Left lung (tissue), 10 donors: ENCODE measurements around the gene WHRN. TPM values are rescaled to one million over a fixed set of nuclear protein-coding genes. Genes with fewer than 3 reads are reported as not detected.

Source experiments
- ATAC-seq: fragments of 200-7000 bp; cut with Tn5 transposase; one replicate; pipeline ENCODE4 v1.9.1; 2020; ENCODE audit warnings: moderate library complexity
- DNase-seq, 4 donors: peaks; one replicate each; pipeline ENCODE4 v3.0.0-alpha.2; 2013 to 2020
- H3K27ac ChIP-seq, 2 donors: fragments of 200-600 bp; sonication (generic) in 1 of 2; one replicate each; pipeline versions ENCODE4 v1.5.0 to v1.8.0; 2020 to 2021
- H3K27me3 ChIP-seq, 2 donors: fragments of 200-600 bp; sonication (generic) in 1 of 2; one replicate each; pipeline versions ENCODE4 v1.5.0 to v1.8.0; 2020 to 2021
- H3K36me3 ChIP-seq, 2 donors: fragments of 200-600 bp; sonication (generic) in 1 of 2; one replicate each; pipeline versions ENCODE4 v1.5.0 to v1.8.0; 2020 to 2021
- H3K4me1 ChIP-seq, 2 donors: fragments of 200-600 bp; one replicate each; pipeline ENCODE4 v1.8.0; 2021
- H3K4me3 ChIP-seq, 2 donors: fragments of 200-600 bp; sonication (generic) in 1 of 2; one replicate each; pipeline versions ENCODE4 v1.5.0 to v1.8.0; 2020 to 2021; ENCODE audit warnings: mild to moderate bottlenecking in 1 of 2
- H3K9me3 ChIP-seq, 2 donors: fragments of 200-600 bp; sonication (generic) in 1 of 2; one replicate each; pipeline versions ENCODE4 v1.5.0 to v1.8.0; 2020 to 2021
- intact Hi-C, 2 donors: fragments of 100-400 bp; cut with DNase I; formaldehyde crosslinking; loops; one replicate each; pipeline versions ENCODE4 v1.11.2 to v1.14.2; 2022
- polyA plus RNA-seq, 6 donors: library from polyadenylated mRNA; unstranded; fragments of 120-200 nt; gene quantifications; one replicate each; pipeline ENCODE4 v1.2.1, GENCODE V29; 2013; ENCODE audit not compliant: insufficient read length in 6 of 6
- total RNA-seq, 2 donors: library from RNA; stranded (reverse); fragmentation: NEBNext Ultra II Directional; extraction: Animal tissue kit (Norgen Biotek cat#: 25700); gene quantifications; one replicate each; pipeline ENCODE4 v1.2.1, GENCODE V29; 2021
- TF ChIP-seq, protein P1 (sequence below), 2 donors: fragments of 200-600 bp; sonication (generic) in 1 of 2; IDR thresholded peaks; one replicate each; pipeline versions ENCODE4 v1.5.0 to v1.8.0; 2021; ENCODE audit warnings: antibody characterized with exemption in 2 of 2
- donor health status: DM: no; HTN: yes; CAD: no.
- donor health status: DM: no; HTN: no; CAD: no.

Gene WHRN
- total and polyA plus RNA-seq, 8 donors = 5.1 to 17.3 (median 10.7) TPM

DNA sequence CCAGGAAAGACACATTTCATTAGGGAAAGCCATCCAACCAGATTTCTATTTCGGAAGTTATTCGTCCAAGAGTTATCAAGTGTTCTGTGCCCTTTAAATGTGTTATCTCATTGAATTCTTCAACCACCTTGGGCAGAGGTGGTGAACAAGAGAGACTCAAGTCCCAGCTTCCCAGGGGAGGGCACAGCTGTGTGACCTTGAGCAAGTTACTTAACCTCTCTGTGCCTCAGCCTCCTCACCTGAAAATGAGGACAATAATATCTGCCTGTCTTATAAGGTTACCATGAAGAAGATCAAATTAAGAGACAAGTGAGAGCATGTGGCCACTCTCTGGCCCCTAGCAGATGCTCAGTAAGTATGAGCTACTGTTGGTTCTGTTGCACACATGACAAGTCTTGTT, 37.4 kb downstream of the WHRN start:
- Histone ChIP-seq H3K9me3 (no peaks in the 10 kb centered on the region), H3K4me1 (no peaks in the 10 kb centered on the region), H3K27me3 (no peaks in the 10 kb centered on the region), H3K4me3 (no peak overlapping the region), H3K36me3 (no peaks in the 10 kb centered on the region), H3K27ac (no peak overlapping the region)
- DNase-seq = no peak
- intact Hi-C loops = no loop called here
- TF ChIP-seq, protein P1, sequence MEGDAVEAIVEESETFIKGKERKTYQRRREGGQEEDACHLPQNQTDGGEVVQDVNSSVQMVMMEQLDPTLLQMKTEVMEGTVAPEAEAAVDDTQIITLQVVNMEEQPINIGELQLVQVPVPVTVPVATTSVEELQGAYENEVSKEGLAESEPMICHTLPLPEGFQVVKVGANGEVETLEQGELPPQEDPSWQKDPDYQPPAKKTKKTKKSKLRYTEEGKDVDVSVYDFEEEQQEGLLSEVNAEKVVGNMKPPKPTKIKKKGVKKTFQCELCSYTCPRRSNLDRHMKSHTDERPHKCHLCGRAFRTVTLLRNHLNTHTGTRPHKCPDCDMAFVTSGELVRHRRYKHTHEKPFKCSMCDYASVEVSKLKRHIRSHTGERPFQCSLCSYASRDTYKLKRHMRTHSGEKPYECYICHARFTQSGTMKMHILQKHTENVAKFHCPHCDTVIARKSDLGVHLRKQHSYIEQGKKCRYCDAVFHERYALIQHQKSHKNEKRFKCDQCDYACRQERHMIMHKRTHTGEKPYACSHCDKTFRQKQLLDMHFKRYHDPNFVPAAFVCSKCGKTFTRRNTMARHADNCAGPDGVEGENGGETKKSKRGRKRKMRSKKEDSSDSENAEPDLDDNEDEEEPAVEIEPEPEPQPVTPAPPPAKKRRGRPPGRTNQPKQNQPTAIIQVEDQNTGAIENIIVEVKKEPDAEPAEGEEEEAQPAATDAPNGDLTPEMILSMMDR (IDR thresholded peaks at IDR 0.05) = no peak
- no peak for ATAC-seq

DNA sequence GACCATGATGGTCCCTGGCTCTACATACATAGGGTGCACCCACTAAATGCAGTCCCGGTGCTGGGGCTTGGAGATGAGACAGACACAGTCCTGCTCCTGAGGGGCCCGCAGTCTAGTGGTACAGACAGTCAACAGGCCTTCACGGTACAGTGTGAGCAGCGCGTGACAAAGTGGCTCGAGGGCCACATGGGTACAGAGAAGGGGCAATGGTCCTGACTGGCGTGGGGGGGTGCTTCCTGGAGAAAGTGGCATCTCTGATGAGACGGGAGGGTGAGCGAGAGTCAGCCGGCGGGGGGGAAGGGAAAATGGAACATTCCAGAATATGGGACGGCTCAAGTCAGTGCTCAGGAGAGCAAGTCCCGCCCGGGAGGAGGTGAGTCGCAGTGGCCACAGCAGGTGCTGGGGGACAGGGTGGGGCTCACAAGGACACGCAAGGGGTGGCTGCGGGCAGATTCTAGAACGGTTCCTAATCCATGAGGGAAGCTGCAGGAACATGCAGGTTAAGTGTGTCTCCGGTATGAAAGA, 38.0 kb downstream of the WHRN start:
- H3K4me1 ChIP-seq = no peaks in the 10 kb centered on the region
- ATAC-seq (no peak), DNase-seq (no peak)
- TF ChIP-seq, protein P1 (IDR thresholded peaks at IDR 0.05) = no peak
- H3K27ac ChIP-seq = no peak overlapping the region
- no peaks in the 10 kb centered on the region for H3K27me3 ChIP-seq
- H3K36me3 ChIP-seq = no peaks in the 10 kb centered on the region
- H3K9me3 ChIP-seq = no peaks in the 10 kb centered on the region
- H3K4me3 ChIP-seq = no peak overlapping the region
- intact Hi-C loops = no loop called here

DNA sequence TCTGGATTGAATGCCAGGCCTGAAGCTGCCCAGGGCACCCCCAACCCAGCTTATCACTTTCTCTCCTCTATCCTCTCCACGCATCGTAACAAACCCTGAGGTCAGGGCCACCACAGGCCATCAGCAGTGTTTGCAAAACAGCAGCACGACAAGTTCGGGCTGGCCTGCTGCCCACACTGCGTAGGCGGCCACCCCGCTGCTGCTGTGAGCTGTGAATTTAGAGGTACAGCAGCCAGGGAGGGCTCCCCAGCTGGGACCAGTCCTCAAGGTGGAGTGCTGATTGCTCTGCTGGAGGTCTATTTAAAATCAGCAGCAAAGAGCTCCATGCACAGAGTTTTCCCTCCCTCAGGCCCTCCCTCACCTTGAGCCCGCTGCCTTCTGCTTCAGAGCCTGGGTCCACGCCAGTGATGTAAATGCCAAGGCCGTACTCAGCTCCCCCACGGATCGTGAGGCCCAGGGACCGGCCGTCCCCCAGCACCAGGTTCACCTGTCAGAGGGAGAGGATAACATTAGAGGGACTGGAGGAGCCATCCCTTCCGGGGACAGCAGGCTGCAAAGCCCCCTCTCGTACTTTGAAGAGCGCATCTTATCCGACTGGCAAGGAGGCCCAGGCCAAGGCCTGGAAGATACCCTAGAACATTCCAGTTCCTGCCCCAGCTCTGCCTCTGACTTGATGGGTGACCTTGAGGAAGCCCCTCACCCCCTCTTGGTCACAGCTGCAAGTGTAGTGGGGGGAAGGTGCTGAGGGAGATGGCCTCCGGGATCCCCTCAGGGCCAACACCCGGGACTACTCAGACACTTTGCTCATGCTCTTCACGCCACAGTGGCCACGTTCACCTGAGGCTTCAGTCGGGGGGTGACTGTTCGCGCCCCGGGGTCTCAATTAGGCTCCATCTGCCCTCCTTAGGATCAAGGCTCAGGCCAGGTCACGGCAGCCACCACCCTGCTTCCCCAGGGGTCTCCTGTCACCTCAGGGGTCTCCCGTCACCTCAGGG, 39.1 kb downstream of the WHRN start:
- TF ChIP-seq, protein P1 (IDR thresholded peaks at IDR 0.05) = no peak
- no peaks in the 10 kb centered on the region for H3K4me1 ChIP-seq
- ATAC-seq (no peak), DNase-seq (no peak)
- no peaks in the 10 kb centered on the region for H3K9me3 ChIP-seq
- intact Hi-C loops = no loop called here
- H3K27me3 ChIP-seq = no peaks in the 10 kb centered on the region
- no peak overlapping the region for H3K4me3 ChIP-seq
- H3K36me3 ChIP-seq = no peaks in the 10 kb centered on the region
- H3K27ac ChIP-seq = no peak overlapping the region

DNA sequence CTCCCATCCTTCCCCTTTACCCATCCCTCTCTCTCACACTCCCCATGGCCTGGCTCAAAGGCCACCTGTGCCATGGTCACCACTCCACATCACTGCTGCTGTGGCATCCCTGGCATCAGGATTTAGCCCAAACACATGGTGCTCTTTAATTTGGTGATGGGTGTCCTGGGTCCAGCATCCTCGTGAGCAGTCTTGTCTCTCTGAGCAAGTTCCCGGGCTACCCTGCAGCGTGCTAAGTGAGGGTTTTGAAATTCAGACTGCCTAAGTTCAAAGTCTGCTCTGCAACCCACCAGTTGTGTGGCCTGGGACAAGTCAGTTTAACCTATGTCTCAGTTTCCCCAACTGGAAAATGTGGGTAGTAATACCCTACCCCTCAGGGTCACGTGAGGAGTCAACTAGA, 39.9 kb downstream of the WHRN start:
- intact Hi-C loops = no loop called here
- H3K4me1 ChIP-seq = no peaks in the 10 kb centered on the region
- no peak overlapping the region for H3K4me3 ChIP-seq
- H3K9me3 ChIP-seq = no peaks in the 10 kb centered on the region
- TF ChIP-seq, protein P1 (IDR thresholded peaks at IDR 0.05) = no peak
- DNase-seq = no peak
- ATAC-seq = no peak
- no peak overlapping the region for H3K27ac ChIP-seq
- no peaks in the 10 kb centered on the region for H3K36me3 ChIP-seq
- no peaks in the 10 kb centered on the region for H3K27me3 ChIP-seq

DNA sequence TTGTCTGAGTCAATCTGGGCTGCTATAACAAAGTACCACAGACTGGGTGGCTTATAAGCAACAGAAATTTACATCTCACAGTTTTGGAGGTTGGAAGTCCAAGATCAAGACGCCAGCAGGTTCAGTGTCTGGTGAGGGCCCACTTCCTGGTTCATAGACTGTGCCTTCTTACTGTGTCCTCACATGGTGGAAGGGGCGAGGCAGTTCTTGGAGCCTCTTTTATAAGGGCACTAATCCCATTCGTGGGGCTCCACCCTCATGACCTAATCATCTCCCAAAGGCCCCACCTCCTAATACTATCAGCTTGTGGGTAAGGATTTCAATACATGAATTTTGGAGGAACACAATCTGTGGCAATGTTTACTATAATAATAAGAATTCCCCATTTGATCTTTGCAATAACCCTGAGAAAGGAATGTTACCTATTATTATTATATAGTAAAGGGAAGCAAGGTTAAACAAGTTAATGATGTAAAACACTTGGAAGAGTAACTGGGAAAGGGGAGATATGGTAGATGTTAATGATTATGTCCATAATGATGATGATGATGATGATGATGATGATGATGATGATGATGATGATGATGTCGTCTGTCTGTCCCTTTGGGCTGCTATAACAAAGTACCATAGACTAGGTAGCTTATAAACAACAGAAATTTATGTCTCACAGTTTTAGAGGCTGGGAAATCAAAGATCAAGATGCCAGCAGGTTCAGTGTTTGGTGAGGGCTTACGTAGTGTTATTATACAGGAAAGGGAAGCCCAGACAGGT, 40.8 kb downstream of the WHRN start:
- Histone ChIP-seq H3K4me3 (no peak overlapping the region), H3K4me1 (no peaks in the 10 kb centered on the region), H3K27ac (no peak overlapping the region), H3K9me3 (no peaks in the 10 kb centered on the region), H3K36me3 (no peaks in the 10 kb centered on the region), H3K27me3 (no peaks in the 10 kb centered on the region)
- DNase-seq (no peak), ATAC-seq (no peak)
- TF ChIP-seq, protein P1 (IDR thresholded peaks at IDR 0.05) = no peak
- intact Hi-C loops = no loop called here
